Measurements from ENCODE around the gene AQR.

GRCh38 chr15:34944936-34945335 lies 24.6 kb downstream of the AQR start:
- no peak for TF ChIP-seq CTCF (IDR thresholded peaks at IDR 0.05)
- TF ChIP-seq POLR2A (IDR thresholded peaks at IDR 0.05) = no peak
